Spleen (tissue), 11 donors: ENCODE measurements around the gene BBIP1. TPM values are rescaled to one million over a fixed set of nuclear protein-coding genes. Genes with fewer than 3 reads are reported as not detected.

Experiments used
- DNase-seq: peaks from one replicate; pipeline ENCODE4 v3.0.0-alpha.2; 2020
- H3K27ac ChIP-seq, 8 donors: fragments of 200-600 bp; sonication (generic) in 7 of 8; 1 replicate in 4 of 8; 2 replicates in 4 of 8; pipeline versions ENCODE4 v1.5.0 to v1.8.0; 2016 to 2021; ENCODE audit warnings: inconsistent platforms in 4 of 8, mild to moderate bottlenecking in 4 of 8, moderate library complexity in 1 of 8
- H3K27me3 ChIP-seq, 7 donors: fragments of 200-600 bp; sonication (generic) in 6 of 7; replicated peaks in 1 of 7; 1 replicate in 4 of 7; 2 replicates in 3 of 7; pipeline versions ENCODE4 v1.5.0 to v1.8.0; 2016 to 2021; ENCODE audit warnings: inconsistent platforms in 3 of 7, mild to moderate bottlenecking in 1 of 7
- H3K36me3 ChIP-seq, 6 donors: fragments of 200-600 bp; sonication (generic) in 5 of 6; 1 replicate in 4 of 6; 2 replicates in 2 of 6; pipeline versions ENCODE4 v1.5.0 to v1.8.0; 2016 to 2021; ENCODE audit warnings: inconsistent platforms in 2 of 6
- H3K4me1 ChIP-seq, 6 donors: fragments of 200-600 bp; sonication (generic) in 5 of 6; 1 replicate in 3 of 6; 2 replicates in 3 of 6; pipeline versions ENCODE4 v1.5.0 to v1.8.0; 2016 to 2021; ENCODE audit warnings: inconsistent platforms in 3 of 6
- H3K4me3 ChIP-seq, 8 donors: fragments of 200-600 bp; sonication (generic) in 7 of 8; 1 replicate in 4 of 8; 2 replicates in 4 of 8; pipeline versions ENCODE4 v1.5.0 to v1.8.0; 2016 to 2021; ENCODE audit warnings: inconsistent platforms in 4 of 8, mild to moderate bottlenecking in 4 of 8, moderate library complexity in 2 of 8
- H3K9me3 ChIP-seq, 8 donors: fragments of 200-600 bp; sonication (generic) in 7 of 8; 1 replicate in 4 of 8; 2 replicates in 4 of 8; pipeline versions ENCODE4 v1.5.0 to v1.8.0; 2016 to 2021; ENCODE audit warnings: inconsistent platforms in 4 of 8
- POLR2A ChIP-seq, 3 donors: fragments of 450-650 bp; IDR thresholded peaks; one replicate each; pipeline ENCODE4 v1.5.1; 2017; ENCODE audit warnings: antibody characterized with exemption in 3 of 3, mild to moderate bottlenecking in 1 of 3
- POLR2AphosphoS5 ChIP-seq, 3 donors: sonication (generic); formaldehyde crosslinking; IDR thresholded peaks; one replicate each; pipeline ENCODE4 v1.5.1; 2017; ENCODE audit warnings: antibody characterized with exemption in 3 of 3
- WGBS, 5 donors: extraction: QIAGEN DNeasy Blood & Tissue Kit in 3 of 5; methylation state at CpG; one replicate each; pipeline versions ENCODE4 v1.1.5 to v1.1.7; 2013 to 2018; 5-methylcytosine and 5-hydroxymethylcytosine counted together
- intact Hi-C: fragments of 100-400 bp; cut with DNase I; formaldehyde crosslinking; loops from one replicate; pipeline ENCODE4 v1.15.0; 2023; ENCODE audit warnings: low total_unique reads
- polyA plus RNA-seq, 3 donors: library from polyadenylated mRNA; stranded (reverse); fragments of 200-250 nt; gene quantifications; one replicate each; pipeline ENCODE4 v1.2.1, GENCODE V29; 2013
- total RNA-seq, 7 donors: library from RNA; depleted of rRNA in 3 of 7; stranded (reverse); fragments of >200 nt in 3 of 7; fragmentation: NEBNext Ultra II Directional in 4 of 7; extraction: Animal tissue kit (Norgen Biotek cat#: 25700) in 4 of 7; gene quantifications; one replicate each; pipeline versions ENCODE4 v1.1.0 to v1.2.1, GENCODE V29; 2016 to 2021
- TF ChIP-seq, protein P1 (sequence below), 11 experiments: fragments of 200-600 bp in 7 of 11; fragments of 450-650 bp in 4 of 11; sonication (generic) in 4 of 11; IDR thresholded peaks in 8 of 11; conservative IDR thresholded peaks in 3 of 11; 1 replicate in 7 of 11; 2 replicates in 4 of 11; pipeline versions ENCODE4 v1.4.0 to v1.8.0; 2016 to 2021; ENCODE audit warnings: antibody characterized with exemption in 11 of 11, inconsistent platforms in 4 of 11, mild to moderate bottlenecking in 1 of 11
- donor health status: healthy with polysubstance abuse.
- donor health status: DM: no; HTN: no; CAD: no; lungs with moderate emphysema.
- donor health status: DM: no; HTN: no; CAD: no.
- donor health status: Bipolar disorder and iron deficiency.
- donor health status: healthy.
- donor health status: DM: no; HTN: no; CAD: no.
- donor health status: DM: yes; HTN: yes; CAD: no.

BBIP1 gene
- total and polyA plus RNA-seq, 10 donors = 20.7 to 40.0 (median 27.1) TPM

DNA sequence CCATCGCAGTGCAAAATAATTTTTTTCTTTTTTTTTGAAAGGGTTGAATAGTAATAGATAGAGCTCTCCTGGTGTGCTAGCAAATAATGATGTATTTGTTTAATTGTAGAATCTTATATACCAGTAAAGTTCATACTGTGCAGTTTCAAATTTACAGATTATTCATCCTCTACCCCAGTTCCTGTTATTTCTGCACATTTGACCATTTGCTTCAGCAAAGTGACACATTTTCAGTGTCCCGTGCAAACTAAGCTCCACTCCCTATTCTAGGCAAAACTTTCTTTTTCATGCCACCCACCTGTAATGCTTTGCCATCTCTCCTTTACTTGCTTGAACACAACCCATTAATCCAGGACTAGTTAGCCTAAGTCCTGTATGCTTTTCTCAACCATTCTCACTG, 43.5 kb upstream of the BBIP1 start:
- no peak overlapping the region for H3K4me3 ChIP-seq
- 69 to 86% (median 82%) methylated on average over 2 of the region's 2 CpGs for WGBS, 5 donors
- intact Hi-C loops = no loop called here
- no peak for DNase-seq
- H3K27me3 ChIP-seq = no peaks in the 10 kb centered on the region
- H3K4me1 ChIP-seq = peaks cover 5 to 93% (median 38%) of the 10 kb centered on the region in 6 donors
- peaks cover 0 to 16% (median 3%) of the 10 kb centered on the region in 6 donors for H3K36me3 ChIP-seq
- no peaks in the 10 kb centered on the region for H3K9me3 ChIP-seq
- H3K27ac ChIP-seq = no peak overlapping the region
- TF ChIP-seq, protein P1, sequence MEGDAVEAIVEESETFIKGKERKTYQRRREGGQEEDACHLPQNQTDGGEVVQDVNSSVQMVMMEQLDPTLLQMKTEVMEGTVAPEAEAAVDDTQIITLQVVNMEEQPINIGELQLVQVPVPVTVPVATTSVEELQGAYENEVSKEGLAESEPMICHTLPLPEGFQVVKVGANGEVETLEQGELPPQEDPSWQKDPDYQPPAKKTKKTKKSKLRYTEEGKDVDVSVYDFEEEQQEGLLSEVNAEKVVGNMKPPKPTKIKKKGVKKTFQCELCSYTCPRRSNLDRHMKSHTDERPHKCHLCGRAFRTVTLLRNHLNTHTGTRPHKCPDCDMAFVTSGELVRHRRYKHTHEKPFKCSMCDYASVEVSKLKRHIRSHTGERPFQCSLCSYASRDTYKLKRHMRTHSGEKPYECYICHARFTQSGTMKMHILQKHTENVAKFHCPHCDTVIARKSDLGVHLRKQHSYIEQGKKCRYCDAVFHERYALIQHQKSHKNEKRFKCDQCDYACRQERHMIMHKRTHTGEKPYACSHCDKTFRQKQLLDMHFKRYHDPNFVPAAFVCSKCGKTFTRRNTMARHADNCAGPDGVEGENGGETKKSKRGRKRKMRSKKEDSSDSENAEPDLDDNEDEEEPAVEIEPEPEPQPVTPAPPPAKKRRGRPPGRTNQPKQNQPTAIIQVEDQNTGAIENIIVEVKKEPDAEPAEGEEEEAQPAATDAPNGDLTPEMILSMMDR (IDR thresholded peaks at IDR 0.05 in 8 of 11, conservative IDR thresholded peaks at IDR 0.05 in 3 of 11) = no peak
- TF ChIP-seq POLR2AphosphoS5 (IDR thresholded peaks at IDR 0.05) = no peak
- no peak for TF ChIP-seq POLR2A (IDR thresholded peaks at IDR 0.05)

DNA sequence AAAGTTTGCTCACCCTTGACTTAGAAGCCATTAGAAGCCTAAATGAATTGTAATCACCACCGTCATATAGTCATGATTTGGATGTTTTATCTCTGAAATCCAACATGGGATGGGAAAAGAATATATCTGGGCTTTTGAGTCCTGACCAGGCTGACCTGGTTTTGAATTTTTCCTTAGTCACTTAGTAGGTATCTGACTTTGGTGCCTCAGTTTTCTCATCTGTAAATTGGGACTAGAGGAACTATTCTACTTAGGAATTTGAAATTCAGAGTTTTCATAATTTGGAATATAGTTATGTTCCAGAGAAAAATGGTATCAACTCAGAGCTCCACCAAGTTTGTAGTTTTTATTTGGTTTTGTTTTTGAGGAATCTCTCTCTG, 41.3 kb upstream of the BBIP1 start:
- peaks cover 0 to 11% (median 0%) of the 10 kb centered on the region in 6 donors for H3K36me3 ChIP-seq
- no peak overlapping the region for H3K4me3 ChIP-seq
- H3K9me3 ChIP-seq = no peaks in the 10 kb centered on the region
- H3K27me3 ChIP-seq = no peaks in the 10 kb centered on the region
- intact Hi-C loops = no loop called here
- TF ChIP-seq, protein P1 (IDR thresholded peaks at IDR 0.05 in 8 of 11, conservative IDR thresholded peaks at IDR 0.05 in 3 of 11) = no peak
- no peak for TF ChIP-seq POLR2A (IDR thresholded peaks at IDR 0.05)
- TF ChIP-seq POLR2AphosphoS5 (IDR thresholded peaks at IDR 0.05) = no peak
- no peak overlapping the region for H3K27ac ChIP-seq
- H3K4me1 ChIP-seq = peaks cover 0 to 89% (median 23%) of the 10 kb centered on the region in 6 donors
- 24 to 100% (median 95%) methylated on average over 1 of the region's 1 CpG for WGBS, 5 donors
- DNase-seq = no peak

DNA sequence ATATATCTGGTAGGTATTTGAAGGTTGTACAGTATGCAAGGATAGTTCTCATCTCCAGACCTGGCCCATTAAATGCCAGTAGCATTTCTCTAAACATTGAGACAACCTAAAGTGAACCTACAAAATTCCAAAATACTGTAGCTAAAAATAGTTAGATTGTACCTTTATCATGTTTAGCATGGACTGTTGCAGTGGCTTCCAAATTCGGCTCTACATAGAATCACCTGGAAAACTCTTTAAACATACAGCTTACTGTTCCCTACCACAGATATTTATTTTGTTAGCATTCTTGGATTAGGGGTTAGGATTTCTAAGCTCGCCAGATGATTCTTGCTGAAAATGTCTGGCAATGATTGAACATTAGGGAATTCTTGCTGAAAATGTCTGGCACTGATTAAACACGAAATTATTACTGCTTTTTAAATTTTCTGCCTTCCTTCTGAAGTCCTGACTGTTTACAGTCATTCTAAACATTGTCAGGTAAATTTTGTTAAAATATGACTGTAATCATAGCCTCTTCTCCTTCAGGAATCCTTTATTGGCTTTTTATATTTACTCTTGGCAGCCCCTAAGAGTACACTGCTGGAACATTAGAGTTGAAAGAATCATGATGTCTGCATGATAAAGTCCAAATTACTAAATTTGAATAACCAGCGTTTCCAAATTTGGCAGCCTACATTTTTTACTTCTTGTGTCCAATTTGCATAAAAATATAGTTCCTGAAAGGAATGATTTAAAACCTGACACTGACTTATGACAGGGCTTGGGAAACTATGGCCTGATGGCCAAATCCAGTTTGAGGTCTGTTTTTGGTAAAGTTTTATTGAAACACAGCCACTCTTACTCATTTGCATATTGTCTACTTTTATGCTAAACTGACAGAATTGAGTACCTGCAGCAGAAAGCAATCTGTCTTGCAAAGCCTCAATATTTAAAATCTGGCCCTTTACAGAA, 40.7 kb upstream of the BBIP1 start:
- DNase-seq = no peak
- Histone ChIP-seq H3K9me3 (no peaks in the 10 kb centered on the region), H3K4me3 (no peak overlapping the region), H3K27ac (no peak overlapping the region), H3K27me3 (no peaks in the 10 kb centered on the region), H3K4me1 (peaks cover 0 to 86% (median 21%) of the 10 kb centered on the region in 6 donors), H3K36me3 (peaks cover 0 to 7% (median 0%) of the 10 kb centered on the region in 6 donors)
- intact Hi-C loops = no loop called here
- TF ChIP-seq, protein P1 (IDR thresholded peaks at IDR 0.05 in 8 of 11, conservative IDR thresholded peaks at IDR 0.05 in 3 of 11) = no peak
- no peak for TF ChIP-seq POLR2AphosphoS5 (IDR thresholded peaks at IDR 0.05)
- TF ChIP-seq POLR2A (IDR thresholded peaks at IDR 0.05) = no peak
- WGBS, 5 donors = 81 to 94% (median 84%) methylated on average over 4 of the region's 4 CpGs

DNA sequence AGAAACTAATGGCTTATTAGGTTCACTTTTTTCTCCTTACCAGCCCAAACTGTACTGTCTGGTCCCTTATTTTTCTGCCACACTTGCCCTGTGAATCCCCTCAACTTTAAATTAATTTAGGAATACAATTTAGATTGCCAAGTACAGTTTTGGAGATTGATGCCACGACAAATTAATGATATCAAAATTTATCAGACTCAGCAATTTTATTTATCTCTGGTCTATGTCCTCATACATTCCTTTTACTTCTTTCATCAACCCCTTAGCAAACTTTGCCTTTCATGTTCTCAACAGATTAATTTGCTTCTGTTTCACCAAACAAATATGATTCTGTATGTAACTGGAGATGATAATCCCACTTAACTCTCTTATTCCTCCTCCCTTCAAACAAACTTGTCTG, 38.6 kb upstream of the BBIP1 start:
- peaks cover 0 to 6% (median under 1%) of the 10 kb centered on the region in 6 donors for H3K36me3 ChIP-seq
- DNase-seq = no peak
- intact Hi-C loops = no loop called here
- H3K4me1 ChIP-seq = peaks cover 0 to 85% (median 19%) of the 10 kb centered on the region in 6 donors
- no peak overlapping the region for H3K27ac ChIP-seq
- no peaks in the 10 kb centered on the region for H3K27me3 ChIP-seq
- WGBS, 5 donors = 79 to 98% (median 87%) methylated on average over 1 of the region's 1 CpG
- no peak overlapping the region for H3K4me3 ChIP-seq
- no peaks in the 10 kb centered on the region for H3K9me3 ChIP-seq
- TF ChIP-seq, protein P1 (IDR thresholded peaks at IDR 0.05 in 8 of 11, conservative IDR thresholded peaks at IDR 0.05 in 3 of 11) = no peak
- TF ChIP-seq POLR2AphosphoS5 (IDR thresholded peaks at IDR 0.05) = no peak
- no peak for TF ChIP-seq POLR2A (IDR thresholded peaks at IDR 0.05)
